ENCODE results near the gene CDK5RAP3.
"Not testable (repeated sequence)": the region's sequence is repeated elsewhere in the genome, so short reads cannot be mapped to it uniquely, and the experiment has no call there.

CDK5RAP3 gene

DNA sequence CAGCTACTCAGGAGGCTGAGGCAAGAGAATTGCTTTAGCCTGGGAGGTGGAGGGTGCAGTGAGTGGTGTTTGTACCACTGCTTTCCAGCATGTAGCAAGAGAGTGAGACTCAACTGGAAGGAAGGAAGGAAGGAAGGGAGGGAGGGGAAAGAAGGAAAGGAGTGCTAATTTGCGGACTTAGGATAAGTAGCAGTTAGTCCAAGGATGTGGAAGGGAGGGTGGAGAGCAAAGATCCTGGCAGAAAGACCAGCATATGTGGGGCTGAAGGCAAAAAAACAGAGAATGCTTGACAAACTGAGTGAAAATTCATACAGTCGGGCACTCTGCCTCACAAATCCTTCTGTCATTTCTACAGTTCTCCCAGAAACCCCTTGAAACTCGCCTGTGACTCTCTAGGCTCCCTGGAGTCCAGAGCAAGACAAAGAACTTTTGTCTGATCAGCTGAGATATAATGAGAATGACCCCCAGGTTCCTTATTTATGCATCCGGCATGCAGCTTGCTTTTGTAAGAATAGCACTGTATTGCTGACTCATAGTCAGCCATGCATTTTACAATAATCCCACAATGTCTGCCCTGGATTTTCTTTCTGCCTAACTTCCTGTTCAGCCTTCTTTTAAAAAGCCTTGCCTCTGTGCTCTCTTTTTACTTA is 31.5 kb downstream of the CDK5RAP3 start:
- DNase-seq: peak; percentile 83

DNA sequence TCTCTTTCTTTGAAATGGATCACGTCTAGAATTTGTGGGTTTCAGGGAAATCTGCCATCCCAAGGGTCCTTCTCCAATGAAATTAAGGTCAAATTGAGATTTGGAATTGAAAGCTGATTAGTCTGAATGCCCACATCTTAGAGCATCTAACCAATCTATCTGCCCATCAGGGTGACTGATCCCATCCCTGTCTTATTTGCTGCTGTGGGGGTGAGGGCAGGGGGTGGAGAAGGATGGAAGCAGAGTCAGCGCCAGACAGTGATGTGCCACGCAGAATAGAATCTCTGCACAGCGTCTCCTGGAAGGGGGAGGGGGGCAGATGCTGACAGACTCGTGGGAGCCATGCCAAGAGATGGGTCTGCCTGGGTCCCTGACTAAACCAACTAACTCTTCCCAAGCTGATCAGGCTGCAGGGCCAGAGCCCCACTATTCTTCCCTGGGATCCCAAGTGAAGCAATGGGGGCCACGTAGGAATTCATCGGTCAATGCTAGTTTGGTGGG is 32.1 kb downstream of the CDK5RAP3 start:
- DNase-seq: peak; percentile 91

DNA sequence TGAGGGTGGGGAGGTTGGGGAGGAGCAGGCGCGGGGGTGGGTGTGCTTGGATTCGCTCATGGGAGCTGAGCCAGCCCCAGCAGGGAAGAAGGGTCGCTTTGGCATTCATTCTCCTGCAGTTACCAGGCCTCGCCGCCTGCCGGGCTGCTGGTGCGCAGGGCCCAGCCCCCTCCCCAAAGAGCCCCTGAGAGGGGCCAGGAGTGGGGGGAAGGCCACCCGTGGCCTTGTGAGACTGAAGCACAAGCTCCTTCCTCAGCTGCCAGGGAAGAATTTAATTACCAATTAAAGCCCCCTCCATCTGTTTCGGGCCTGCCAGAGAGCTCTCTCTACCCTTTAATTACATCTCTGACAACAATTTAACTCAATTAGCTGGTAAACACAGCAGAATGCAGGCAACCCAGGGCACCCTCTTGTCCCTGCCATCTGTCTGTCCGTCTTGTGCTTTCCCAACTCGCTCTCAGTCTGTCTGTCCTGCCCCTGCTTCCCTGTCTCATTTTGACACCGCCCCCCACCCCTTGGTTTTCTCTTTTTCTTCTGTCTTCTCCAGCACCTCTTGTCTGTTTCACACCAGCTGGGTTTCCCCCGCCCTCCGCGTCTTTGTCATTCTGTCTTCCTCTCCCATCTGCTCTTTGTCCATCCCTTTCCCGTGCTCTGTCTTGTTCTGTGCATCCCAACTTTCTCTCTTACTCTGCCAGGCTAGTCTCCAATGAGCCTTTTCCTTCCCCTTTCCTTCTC is 32.7 kb downstream of the CDK5RAP3 start:
- peak; percentile 98 for DNase-seq

DNA sequence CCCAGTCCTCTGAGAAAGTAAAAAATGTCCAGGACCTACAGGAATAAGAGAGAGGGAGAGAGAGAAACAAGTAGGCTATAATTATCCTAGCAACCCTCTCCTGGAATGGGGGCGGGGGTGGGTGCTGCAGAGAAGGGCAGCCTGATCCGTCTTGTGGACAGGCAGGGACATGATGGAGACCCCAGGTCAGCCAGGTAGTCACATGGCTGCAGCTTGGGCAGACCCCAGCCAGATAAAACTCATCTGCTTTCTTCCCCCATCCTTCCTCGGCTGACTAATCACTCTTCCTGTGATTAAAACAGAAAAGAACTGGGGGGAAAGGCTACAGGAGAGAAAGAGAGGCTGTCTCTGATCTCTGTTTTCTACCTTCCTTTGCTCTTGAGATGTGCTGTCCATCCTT is 34.1 kb downstream of the CDK5RAP3 start:
- DNase-seq: peak; percentile 51

DNA sequence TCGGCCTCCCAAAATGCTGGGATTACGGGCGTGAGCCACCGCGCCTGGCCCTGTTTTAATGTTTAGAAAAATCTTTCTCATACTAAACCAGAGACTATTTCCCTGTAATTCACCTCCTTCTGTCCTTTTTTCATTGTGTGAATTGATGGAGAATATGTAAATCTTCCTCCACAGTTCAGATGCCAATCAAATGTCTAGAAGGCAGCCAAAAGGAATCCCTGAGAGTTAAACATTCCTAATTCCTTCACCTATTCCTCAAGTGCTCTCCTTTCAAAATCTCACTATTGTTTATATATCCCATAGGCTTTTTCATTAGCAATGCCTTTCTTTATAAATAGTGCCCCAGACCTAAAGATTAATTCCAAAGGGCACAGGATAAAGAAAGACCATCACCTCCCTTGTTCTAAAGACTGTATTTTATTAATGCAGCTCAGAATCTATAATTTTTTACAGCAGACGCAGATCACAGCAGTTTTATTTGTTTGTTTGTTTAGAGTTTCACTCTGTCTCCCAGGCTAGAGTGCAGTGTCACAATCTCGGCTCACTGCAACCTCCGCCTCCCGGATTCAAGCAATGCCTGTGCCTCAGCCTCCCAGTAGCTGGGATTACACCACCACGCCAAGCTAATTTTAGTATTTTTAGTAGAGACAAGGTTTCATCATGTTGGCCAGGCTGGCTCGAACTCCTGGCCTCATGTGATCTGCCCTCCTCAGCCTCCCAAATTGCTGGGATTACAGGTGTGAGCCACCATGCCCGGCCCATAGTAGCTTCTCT is 36.2 kb downstream of the CDK5RAP3 start:
- no peak for DNase-seq

DNA sequence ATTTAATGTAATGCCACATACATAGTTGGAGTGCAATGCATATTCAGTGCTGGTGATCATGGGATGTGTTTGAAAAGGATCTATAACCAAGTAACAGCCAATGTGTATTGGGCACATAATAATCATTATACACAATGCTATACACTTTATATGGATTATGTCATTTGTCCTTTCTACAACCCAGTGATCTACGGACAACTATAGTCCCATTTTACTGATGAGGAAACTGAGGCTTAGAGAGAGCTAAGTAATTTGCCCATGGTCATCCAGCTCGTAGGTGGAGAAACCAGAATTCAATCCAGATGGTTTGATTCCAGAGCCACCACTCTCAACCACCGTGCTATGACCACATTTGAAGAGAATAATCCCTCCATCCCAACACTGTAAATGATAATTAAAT is 39.3 kb downstream of the CDK5RAP3 start:
- DNase-seq: no peak

DNA sequence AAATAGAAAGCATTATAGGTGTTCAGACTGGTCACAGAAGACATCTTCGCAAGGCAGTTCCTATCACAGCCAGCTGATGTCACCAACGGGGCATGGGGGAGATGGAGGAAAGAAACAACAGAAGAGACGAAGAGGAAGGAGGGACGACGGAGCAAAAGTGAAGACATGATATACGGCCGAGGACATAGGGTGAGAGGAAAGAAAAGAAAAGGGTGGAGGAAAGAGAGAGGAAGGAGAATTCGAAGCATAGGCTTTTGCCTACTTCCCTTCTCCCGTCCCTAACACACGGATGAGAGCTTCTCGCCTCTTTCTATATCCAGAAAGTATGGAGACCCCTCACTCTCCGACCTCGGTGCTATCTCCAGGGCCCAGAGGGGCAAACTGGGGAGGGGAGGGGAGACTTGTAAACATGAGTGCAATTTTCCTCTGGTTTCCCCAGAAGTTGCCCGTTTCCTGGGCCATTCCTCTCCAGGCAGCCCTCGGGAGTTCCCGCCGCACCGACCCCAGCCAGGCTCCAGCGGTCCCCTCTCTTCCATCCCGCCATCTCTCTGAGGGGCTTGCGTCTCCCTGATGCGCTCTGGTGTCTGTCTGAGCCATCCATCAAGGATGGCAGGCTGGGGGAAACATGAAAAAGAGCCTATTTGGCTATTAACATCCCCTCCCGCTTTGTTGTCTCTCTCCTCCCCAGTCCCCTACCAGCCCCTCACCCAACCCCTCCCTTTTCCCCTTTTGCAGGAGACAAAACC is 40.7 kb downstream of the CDK5RAP3 start:
- DNase-seq: peak; percentile 65

DNA sequence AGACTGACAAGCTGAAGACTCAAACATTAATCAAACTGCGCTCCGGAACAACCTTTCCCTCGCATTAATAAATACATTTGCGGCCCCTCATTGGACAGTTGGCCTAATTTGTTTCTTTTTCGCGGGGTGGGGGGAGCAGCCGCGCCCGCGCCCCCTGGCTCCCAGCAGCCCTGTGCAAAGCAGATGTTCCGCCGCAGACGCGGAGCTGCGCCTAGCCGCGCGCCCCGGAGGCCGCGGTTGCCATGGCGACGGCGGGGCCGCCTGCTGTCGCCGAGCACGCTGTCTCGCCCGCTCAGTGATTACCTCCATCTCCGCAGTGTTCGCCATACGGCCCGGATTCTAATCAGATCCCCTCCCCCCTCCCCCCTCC is 41.2 kb downstream of the CDK5RAP3 start:
- peak; percentile 97 for DNase-seq

DNA sequence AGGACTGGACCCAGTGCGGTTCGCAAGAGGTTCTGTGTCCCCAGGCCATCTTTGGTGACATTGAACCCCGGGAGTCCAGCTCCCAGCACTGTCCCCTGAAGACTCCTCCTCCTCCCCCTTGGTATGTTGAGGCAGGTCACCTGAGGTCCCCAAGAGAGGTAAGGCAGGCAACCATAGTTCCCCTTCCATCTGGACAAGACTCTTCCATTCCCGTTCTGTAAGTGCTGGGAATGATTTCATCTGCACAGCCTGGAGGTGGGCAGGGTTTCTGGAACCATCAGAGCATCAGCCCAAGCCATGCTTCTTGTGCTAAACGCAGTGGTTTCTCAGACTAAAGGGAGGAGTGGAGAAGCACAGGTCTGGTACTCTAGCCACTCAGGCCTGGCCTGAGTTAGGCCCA is 41.7 kb downstream of the CDK5RAP3 start:
- no peak for DNase-seq

DNA sequence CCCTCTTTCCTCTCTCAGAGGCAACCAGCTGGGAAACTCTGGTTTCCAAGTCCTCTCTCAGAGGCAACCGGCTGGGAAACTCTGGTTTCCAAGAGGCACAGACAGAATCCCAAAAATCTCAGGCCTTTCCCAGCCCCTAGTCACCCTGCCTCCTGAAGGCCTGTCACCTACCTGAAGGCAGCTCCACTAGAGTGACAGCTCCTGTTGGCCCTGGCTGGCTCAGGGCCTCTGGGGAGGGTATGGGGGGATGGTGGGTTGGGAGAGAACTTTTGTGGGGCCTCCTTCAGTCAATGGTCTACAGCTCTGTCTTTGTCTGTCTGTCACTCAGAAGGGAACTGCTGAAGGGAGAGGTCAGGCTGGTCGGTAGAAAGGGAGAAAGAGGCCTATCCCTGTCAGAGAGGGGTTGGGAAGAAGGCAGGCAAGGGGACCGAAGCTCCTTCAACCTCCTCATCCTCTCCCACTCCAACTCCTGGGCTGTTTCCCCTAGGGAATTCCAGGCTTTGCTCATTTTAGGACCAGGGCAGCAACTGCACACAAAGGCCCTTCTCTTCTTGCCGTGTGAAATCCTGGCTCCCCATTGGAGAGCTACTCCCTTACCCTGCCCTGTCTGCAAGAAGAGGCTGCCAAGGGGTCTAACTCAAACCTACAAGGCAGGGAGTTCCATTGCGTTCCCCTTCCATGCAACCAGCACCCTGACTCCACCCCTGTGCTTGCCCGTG is 43.1 kb downstream of the CDK5RAP3 start:
- DNase-seq: no peak

DNA sequence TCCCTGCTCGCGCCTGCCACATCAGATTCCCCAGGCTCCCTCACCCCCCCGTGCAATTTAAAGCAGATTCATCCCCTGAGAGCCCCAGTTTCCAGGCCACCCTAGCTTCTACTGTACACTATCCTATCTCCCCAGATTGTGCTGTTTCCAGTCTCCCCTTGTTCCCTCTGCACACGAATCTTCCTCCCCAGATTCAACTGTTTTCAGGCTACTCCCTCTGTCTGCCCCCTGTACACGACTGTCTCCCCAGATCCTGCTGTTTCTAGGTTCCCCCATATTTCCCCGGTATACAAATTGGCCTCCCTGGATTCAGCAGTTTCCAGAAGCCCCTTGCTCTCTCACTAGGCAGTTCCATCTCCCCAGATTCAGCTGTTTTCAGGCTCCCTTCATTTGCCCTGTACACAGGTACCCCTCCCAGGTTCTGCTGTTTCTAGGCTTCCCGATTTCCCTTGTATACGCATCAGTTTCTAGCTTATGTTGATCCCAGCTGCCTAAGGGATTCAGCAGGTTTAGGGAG is 43.7 kb downstream of the CDK5RAP3 start:
- no peak for DNase-seq

DNA sequence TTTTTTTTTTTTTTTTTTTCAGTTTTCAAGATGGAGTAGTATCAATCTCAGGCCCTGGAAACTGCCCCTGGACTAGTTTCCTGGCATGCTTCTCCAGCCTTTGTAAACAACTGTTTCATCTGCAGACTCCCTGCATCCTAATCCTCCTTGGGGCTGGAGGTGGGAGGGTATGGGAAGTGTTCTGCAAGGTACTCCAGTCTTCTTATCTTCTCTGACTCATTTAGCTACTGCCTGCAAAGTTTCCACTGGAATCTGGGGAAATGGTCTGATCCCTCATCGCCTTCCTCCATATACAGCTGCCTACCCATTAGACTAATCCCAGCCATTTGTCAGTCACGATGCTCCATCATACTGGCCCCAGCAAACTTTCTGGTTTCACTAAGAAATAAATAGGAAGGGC is 45.2 kb downstream of the CDK5RAP3 start:
- no peak for DNase-seq

DNA sequence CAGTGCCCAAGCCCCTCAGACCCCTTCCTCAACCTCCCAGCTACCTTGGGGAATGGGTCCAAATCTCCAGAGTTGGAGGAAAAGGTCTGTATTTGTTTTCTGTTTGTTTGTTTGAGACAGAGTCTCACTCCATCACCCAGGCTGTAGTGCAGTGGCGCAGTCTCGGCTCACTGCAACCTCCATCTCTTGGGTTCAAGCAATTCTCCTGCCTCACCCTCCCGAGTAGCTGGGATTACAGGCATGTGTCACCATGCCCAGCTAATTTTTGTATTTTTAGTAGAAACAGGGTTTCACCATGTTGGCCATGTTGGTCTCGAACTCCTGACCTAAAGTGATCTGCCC is 46.9 kb downstream of the CDK5RAP3 start:
- not testable (repeated sequence) for DNase-seq

DNA sequence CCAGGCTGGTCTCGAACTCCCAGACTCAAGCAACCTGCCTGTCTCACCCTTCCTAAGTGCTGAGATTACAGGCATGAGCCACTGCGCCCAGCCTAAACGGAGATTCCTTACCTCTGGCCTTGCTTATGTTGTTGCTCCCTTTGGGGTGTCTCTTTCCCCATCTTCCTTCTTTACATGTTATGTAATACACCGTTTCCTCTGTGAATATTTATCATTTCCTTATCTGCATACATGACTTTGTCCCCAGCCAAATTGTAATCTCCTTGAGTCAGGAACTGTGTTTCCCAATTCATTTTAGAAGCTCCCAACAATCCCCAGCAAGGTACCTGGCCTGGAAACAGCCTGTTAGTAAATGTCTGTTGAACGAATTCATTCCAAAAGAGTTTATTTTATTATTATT is 51.0 kb downstream of the CDK5RAP3 start:
- DNase-seq: no peak

DNA sequence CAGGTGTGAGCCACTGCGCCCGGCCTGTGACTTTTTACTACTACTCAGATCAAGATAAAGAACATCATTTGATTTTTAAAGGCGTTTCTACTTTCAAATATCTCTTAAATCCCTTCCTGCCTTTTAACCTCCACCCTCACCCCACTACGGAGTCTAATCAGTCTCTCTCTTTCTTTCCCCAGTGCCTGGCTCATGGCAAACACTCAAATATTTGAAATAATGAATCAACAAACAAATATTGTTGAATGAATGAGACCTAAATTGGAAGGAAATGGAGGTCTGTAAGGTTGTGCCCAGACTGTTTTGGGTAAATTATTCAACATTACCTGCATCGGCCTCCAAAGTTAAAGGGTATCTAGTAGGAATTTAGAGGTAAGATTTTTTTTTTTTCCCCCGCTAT is 52.0 kb downstream of the CDK5RAP3 start:
- no peak for DNase-seq

DNA sequence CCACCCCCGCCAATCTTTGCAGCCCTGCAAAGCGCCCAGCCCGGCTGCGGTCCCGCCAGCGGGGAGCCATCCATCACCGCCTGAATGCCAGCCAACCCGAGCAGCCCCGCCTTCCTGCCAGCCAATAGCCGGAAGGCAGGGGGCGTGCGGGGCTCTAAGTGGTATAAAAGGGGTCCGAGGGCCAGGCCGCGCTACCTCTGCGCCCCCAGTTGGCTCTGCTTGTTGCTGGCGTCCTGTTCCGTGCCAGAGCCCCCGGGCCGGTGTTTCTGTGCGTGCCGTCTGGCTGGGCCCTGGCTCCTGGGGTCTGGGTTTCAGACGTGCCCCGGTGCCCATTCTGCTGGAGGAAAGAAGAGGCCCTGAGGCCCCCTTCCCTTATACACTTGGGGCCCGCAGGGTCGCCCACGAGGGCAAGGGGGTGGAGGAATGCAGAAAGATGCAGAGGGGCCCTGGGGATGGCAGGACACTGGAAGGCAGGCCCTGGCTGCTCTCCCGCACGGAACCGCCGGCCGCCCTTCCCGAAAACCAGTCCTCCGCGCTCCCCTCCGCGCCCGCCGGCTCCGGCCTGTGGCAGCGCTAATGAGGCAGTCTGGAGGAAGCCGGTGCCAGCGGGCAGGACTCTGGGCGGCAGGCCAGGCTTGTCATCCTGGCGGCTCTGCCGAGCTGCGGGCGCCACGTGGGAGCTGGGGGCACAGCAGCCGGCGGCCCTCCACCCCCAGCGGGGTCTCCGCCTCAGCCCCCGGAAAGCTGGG is 52.7 kb downstream of the CDK5RAP3 start:
- DNase-seq: peak; percentile 87

DNA sequence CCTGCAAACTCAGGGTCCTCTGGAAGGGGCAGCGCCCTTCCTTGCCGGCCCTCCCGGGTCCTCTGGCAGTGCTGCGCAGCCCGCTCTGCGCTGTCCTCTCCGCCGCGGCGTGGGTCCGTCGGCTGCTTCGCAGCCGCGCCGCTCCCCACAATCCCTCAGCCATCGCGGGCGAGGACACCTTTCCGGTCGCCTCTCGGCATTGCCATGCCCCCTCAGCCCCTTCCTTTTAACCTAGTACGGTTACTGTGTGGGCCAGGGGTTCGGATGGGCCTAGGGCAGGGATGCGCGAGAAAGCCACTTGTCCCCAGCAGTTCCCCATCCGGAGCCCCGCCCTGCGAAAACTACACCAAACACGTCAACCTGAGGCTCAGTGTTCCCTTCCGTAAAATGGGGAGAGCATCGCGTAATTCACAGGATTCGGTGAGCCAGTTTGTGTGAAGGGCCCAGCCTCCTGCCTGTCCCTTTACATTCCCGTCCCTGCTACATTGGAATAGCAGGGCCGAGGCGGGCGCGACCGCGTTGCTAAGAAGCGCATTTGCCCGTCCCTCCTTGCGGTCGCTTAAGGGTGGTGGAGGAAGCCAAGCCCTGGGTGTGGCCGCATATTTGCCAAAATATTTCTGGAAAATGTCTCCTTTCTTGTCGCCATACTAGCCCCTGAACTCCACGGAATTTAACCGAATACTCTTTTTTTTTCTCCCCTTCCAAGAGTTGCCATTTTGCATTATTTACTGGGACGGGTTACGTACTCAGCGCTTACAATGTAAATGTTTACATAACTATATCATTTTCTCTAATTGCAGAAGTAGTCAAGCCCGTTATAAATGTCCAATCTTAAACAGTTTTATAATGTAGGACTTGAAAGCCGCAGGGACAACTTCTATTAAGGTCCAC is 53.5 kb downstream of the CDK5RAP3 start:
- DNase-seq: peak; percentile 26

DNA sequence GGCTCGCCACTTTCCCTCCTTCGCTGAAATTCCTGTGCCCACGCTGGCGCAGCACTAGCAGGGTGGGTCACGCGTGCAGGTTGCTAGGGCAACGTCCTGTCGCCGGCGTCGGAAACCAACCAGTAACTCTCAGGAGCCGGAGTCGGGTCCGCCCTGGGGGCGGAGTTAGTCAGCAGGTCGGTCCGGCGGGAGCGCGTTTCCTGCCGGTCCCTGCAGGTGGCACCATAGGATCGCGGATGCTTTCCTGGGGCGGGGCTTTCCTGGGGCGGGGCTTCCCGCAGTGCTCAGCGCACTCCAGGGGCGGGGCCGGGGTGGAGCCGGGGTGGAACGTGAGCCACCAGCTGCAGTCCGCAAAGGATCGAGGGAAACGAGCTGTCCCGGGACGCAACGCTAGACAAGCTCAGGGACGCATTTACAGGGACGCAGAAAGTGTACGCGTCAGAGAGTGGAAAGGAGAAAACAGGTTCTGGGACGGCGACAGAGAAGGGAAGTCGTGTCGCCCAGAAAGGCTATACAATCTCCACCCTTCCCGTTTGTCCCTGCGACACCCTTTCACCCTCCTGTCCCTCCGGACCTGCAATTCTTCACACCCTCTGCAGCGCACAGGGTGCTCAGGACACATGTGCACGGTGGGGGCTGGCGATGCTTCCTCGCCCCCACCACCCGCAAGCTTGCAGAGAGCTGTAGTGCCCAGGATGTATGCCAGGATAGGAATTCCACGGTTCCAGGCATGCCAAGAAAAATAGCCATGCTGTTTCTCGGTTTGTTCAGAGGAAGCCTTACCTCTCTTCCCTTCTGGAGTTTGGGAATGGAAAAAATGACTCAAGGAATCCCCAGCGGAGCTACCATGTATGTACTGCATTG is 54.4 kb downstream of the CDK5RAP3 start:
- DNase-seq: peak; percentile 95

DNA sequence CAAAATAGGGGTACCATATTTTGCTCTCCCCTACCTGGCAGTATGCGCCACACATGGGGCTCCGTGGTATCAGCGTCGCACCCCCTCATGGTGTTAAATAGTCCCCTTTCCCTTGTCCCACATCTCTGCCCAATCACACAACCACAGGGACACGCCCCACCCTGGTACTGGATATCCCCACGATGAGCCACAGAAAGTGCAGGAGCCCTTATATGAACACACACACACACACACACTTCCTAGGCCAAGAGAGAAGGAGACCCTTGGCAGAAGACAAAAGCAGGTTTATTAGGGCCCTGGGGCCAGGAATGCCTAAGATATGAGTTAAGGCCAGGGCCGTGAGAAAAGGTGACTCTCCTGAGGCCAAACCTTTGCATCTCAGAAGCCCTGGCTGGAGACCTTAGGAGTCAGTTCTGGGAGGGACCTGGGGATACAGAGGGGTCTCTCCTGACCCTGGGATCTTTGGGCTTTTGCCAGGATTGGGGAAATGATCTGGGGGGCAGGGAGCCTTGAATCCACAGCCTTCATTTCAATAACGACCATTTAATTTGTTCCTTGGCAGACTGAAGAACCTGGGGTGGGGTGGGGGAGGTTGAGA is 55.1 kb downstream of the CDK5RAP3 start:
- no peak for DNase-seq
